Trophoblast cell (in vitro differentiated cells and primary cell): ENCODE data around the gene LIMK1. TPM values are rescaled to one million over a fixed set of nuclear protein-coding genes. Genes with fewer than 3 reads are reported as not detected.

Experiments used
- DNase-seq, 2 donors: peaks; one replicate each; pipeline ENCODE4 v3.0.0-alpha.2; 2016
- H2AFZ ChIP-seq: 2 replicates; pipeline ENCODE4 v1.6.1; 2013; ENCODE audit warnings: low read length, moderate library complexity, mild to moderate bottlenecking; ENCODE audit not compliant: insufficient read depth, poor library complexity
- H2AK5ac ChIP-seq: 2 replicates; pipeline ENCODE4 v1.6.1; 2013; ENCODE audit warnings: mild to moderate bottlenecking, low read length
- H2BK120ac ChIP-seq: 2 replicates; pipeline ENCODE4 v1.6.1; 2013; ENCODE audit warnings: low read length, mild to moderate bottlenecking, moderate library complexity; ENCODE audit not compliant: insufficient read depth, poor library complexity
- H2BK12ac ChIP-seq: 2 replicates; pipeline ENCODE4 v1.6.1; 2013; ENCODE audit warnings: mild to moderate bottlenecking, low read length, moderate library complexity
- H2BK5ac ChIP-seq: 2 replicates; pipeline ENCODE4 v1.6.1; 2013; ENCODE audit warnings: low read length, low read depth, moderate library complexity, mild to moderate bottlenecking; ENCODE audit not compliant: poor library complexity
- H3K14ac ChIP-seq: 2 replicates; pipeline ENCODE4 v1.6.1; 2013; ENCODE audit warnings: mild to moderate bottlenecking, low read length
- H3K18ac ChIP-seq: 2 replicates; pipeline ENCODE4 v1.6.1; 2013; ENCODE audit warnings: mild to moderate bottlenecking, low read length
- H3K23ac ChIP-seq: 2 replicates; pipeline ENCODE4 v1.6.1; 2013; ENCODE audit warnings: low read length
- H3K27ac ChIP-seq: 2 replicates; pipeline ENCODE4 v1.5.1; 2013; ENCODE audit warnings: low read depth, mild to moderate bottlenecking, inconsistent platforms, low read length, moderate library complexity
- H3K27me3 ChIP-seq: 2 replicates; pipeline ENCODE4 v1.6.1; 2013; ENCODE audit warnings: inconsistent platforms, mild to moderate bottlenecking, low read length, moderate library complexity; ENCODE audit not compliant: insufficient read depth
- H3K36me3 ChIP-seq, 2 experiments: 1 replicate in 1 of 2; 2 replicates in 1 of 2; pipeline ENCODE4 v1.6.1; 2013; ENCODE audit warnings: low read length in 2 of 2, mild to moderate bottlenecking in 2 of 2, moderate library complexity in 1 of 2; ENCODE audit not compliant: insufficient read depth in 2 of 2, control insufficient read depth in 1 of 2
- H3K4ac ChIP-seq: 2 replicates; pipeline ENCODE4 v1.6.1; 2013; ENCODE audit warnings: low read depth, mild to moderate bottlenecking, low read length, moderate library complexity
- H3K4me1 ChIP-seq, 2 experiments: 1 replicate in 1 of 2; 2 replicates in 1 of 2; pipeline ENCODE4 v1.6.1; 2013; ENCODE audit warnings: low read length in 2 of 2, mild to moderate bottlenecking in 2 of 2, moderate library complexity in 1 of 2; ENCODE audit not compliant: insufficient read depth in 2 of 2, control insufficient read depth in 1 of 2
- H3K4me2 ChIP-seq: 2 replicates; pipeline ENCODE4 v1.6.1; 2013; ENCODE audit warnings: inconsistent platforms, mild to moderate bottlenecking, low read length, moderate library complexity
- H3K4me3 ChIP-seq: 2 replicates; pipeline ENCODE4 v1.5.1; 2013; ENCODE audit warnings: mild to moderate bottlenecking, low read depth, low read length, inconsistent platforms
- H3K79me1 ChIP-seq: one replicate; pipeline ENCODE4 v1.6.1; 2013; ENCODE audit warnings: low read length
- H3K79me2 ChIP-seq: 2 replicates; pipeline ENCODE4 v1.6.1; 2013; ENCODE audit warnings: low read length, mild to moderate bottlenecking; ENCODE audit not compliant: control insufficient read depth, insufficient read depth, poor library complexity
- H3K9ac ChIP-seq: 2 replicates; pipeline ENCODE4 v1.6.1; 2013; ENCODE audit warnings: mild to moderate bottlenecking, low read length
- H3K9me3 ChIP-seq: 2 replicates; pipeline ENCODE4 v1.6.1; 2013; ENCODE audit warnings: low read depth, mild to moderate bottlenecking, control low read depth, inconsistent platforms, low read length; ENCODE audit not compliant: insufficient read depth
- H4K12ac ChIP-seq: 2 replicates; pipeline ENCODE4 v1.6.1; 2013; ENCODE audit warnings: low read depth, mild to moderate bottlenecking, low read length, moderate library complexity
- H4K8ac ChIP-seq: 2 replicates; pipeline ENCODE4 v1.6.1; 2013; ENCODE audit warnings: low read depth, mild to moderate bottlenecking, low read length, moderate library complexity
- H4K91ac ChIP-seq: one replicate; pipeline ENCODE4 v1.6.1; 2013; ENCODE audit warnings: low read depth, mild to moderate bottlenecking, low read length, moderate library complexity
- WGBS: extraction: QIAGEN DNeasy Blood & Tissue Kit; methylation state at CpG from one replicate; pipeline ENCODE4 v1.1.7; 2013; ENCODE audit warnings: missing lambda C conversion rate; ENCODE audit not compliant: insufficient read length, insufficient coverage; ENCODE audit errors: extremely low coverage; 5-methylcytosine and 5-hydroxymethylcytosine counted together
- polyA plus RNA-seq: library from polyadenylated mRNA; stranded (reverse); fragments of 200-250 nt; gene quantifications from 2 replicates; pipeline ENCODE4 v1.2.3, GENCODE V29; 2013

LIMK1 gene
- polyA plus RNA-seq, result 23.7 and 23.9 TPM in 2 replicates

DNA sequence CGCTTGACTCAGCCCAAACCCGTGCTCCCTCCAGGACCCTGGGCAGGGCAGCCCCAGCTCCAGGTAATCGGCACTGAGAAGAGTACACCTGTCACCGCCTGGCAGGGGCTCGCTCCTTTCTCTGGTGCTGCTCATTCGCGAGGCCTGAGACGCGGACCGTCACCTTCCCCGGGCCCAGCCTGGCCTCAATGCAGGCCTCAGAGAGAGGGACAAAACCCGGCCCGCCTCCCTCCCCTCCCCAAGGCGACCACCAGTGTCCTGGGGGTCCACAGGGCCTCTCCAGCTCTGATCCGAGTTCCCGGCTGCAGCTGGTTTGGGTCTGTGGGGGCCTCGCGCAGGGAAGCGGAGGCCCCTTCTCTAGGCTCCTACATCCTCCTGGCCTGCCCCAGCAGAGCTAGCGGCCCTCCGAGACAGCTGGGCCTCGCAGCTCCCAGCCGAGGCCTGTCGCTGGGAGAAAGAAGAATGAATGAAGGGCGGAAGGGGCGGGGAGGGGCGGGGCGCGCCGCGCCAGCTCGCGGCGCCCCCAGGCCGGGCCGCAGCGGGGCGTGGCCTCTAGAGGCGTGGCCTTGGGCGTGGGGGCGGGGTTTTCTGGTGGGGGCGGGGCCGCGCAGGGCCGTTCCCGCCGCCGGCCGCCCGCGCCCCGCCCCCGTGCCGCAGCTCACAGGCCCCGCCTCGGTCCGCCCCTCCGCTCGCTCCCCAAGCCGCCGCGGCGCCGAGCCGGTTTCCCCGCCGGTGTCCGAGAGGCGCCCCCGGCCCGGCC, at the start of gene LIMK1:
Gene LIMK1 (plus strand): TSS at position 688 of the 760 bp plus-strand sequence. CDS start 187 bp downstream, outside the sequence.
- Histone ChIP-seq H2BK12ac (peak within 1 kb of the TSS; percentile 9), H4K91ac (peak within 1 kb of the TSS; percentile 29), H3K14ac (peak within 1 kb of the TSS; percentile 23), H3K4me1 (peaks cover 11 to 12% of the 10 kb centered on the region in 2 experiments), H2BK5ac (peak within 1 kb of the TSS; percentile 11), H3K27ac (peak within 1 kb of the TSS; percentile 12), H3K27me3 (no peaks in the 10 kb centered on the region), H3K4me2 (peak within 1 kb of the TSS; percentile 95), H3K36me3 (peaks cover 10 to 14% of the 10 kb centered on the region in 2 experiments), H2AFZ (peak within 1 kb of the TSS; percentile 74), H2BK120ac (peak within 1 kb of the TSS; percentile 45), H3K4ac (peak within 1 kb of the TSS; percentile 30), H3K79me2 (peaks cover 2% of the 10 kb centered on the region), H3K4me3 (peak within 1 kb of the TSS; percentile 76), H4K12ac (peak within 1 kb of the TSS; percentile 62), H3K9me3 (peaks cover 7% of the 10 kb centered on the region), H3K23ac (peak within 1 kb of the TSS; percentile 5), H2AK5ac (peak within 1 kb of the TSS; percentile 9), H3K9ac (peak within 1 kb of the TSS; percentile 67), H3K18ac (peak within 1 kb of the TSS; percentile 73), H3K79me1 (peaks cover 8% of the 10 kb centered on the region), H4K8ac (peak within 1 kb of the TSS; percentile 81)
- peak; percentile 52 to 87 for DNase-seq
- WGBS, result no CpG with 5 or more reads among the region's 71 CpGs

DNA sequence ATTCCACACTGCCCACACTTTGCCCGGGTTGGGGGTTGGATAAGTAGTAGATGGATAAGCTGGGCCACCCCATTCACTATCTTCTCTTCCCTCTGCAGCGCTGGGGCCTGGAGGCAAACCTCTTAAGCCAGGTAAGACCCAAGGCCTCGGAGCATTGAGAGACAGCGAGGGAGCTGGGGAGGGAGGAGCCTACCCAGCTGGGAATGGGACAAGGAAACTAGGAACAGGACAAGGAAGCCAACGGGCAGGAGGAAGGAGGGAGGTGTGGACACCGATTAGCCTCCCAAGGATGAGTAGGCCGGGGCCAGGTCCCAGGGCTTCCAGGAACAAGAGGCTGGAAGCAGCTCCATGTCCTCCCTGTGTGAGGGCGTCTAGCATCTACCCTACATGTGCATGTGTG, 46.0 kb upstream of the LIMK1 start:
- Histone ChIP-seq H3K4me3 (no peak overlapping the region), H3K9me3 (no peaks in the 10 kb centered on the region), H3K9ac (no peak overlapping the region), H2BK5ac (no peak overlapping the region), H3K79me1 (peaks cover 7% of the 10 kb centered on the region), H3K36me3 (no peaks in the 10 kb centered on the region), H3K18ac (no peak overlapping the region), H3K23ac (no peak overlapping the region), H2AFZ (no peak overlapping the region), H2BK12ac (no peak overlapping the region), H3K4ac (no peak overlapping the region), H3K4me1 (peaks cover 12 to 17% of the 10 kb centered on the region in 2 experiments), H4K8ac (no peak overlapping the region), H4K91ac (no peak overlapping the region), H3K27me3 (no peaks in the 10 kb centered on the region), H3K79me2 (no peaks in the 10 kb centered on the region), H3K14ac (no peak overlapping the region), H3K4me2 (no peak overlapping the region), H2BK120ac (no peak overlapping the region), H2AK5ac (no peak overlapping the region), H4K12ac (no peak overlapping the region), H3K27ac (no peak overlapping the region)
- WGBS, result no CpG with 5 or more reads among the region's 8 CpGs
- DNase-seq, result no peak

DNA sequence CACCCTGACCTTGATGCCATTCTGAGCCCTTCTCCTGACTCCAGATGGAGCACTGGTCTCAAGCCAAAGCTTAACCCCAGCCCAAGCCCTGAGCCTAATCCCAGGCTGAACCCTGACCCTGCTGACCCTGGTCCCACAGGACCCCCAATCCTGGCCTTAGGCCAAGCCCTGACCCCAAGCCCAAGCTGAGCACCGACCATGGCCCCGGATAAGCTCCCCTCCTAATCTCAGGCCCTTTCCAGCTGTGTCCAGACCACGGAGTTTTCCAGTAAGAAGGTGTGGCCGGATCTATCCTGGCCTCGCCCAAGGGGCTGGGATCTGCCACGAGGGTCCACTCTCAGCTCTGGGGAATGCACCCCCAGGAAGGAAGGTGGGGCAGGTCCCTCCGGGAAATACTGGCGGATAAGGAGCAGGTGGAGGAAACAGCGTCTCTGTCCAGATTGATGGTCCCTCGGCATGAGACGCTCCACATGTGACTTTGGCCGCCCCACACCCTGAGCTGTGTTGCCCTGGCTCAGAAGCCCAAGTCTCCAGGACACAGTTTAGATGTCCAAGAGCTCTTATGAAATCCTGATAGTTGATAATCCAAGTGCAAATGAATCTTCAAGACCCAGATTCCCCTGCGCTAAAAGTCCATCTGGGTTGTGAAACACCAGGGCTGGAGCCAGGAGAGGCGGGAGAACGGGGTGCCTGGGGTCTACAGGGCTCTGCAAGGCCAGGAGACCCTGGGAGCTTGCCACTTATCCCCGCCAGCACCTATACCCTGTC, 45.2 kb upstream of the LIMK1 start:
- no peak overlapping the region for H3K4me2 ChIP-seq
- no CpG with 5 or more reads among the region's 16 CpGs for WGBS
- H4K12ac ChIP-seq, result no peak overlapping the region

DNA sequence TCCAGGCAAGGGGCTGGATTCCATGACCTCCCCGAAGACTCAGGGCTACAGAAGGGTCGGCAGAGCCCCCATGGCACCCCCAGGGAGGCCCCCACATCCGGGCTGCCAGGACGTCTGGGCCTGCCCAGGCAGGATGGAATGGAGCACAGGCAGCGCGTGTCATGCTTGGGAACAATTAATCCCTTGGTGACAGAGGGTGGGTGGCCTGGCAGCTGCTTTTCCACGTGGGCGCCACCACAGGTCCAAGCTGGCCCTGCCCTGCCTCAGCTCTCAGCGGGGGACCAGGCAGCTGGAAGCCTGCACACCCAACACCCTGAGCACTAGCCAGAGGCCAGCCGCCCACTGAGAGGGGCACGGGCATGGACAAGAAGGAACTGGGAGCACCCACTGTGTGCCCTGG, 44.3 kb upstream of the LIMK1 start:
- Histone ChIP-seq H3K36me3 (no peaks in the 10 kb centered on the region), H3K79me1 (no peaks in the 10 kb centered on the region), H2AFZ (no peak overlapping the region), H3K9me3 (no peaks in the 10 kb centered on the region), H3K23ac (no peak overlapping the region), H3K4me1 (peaks cover 0 to 8% of the 10 kb centered on the region in 2 experiments), H4K91ac (no peak overlapping the region), H3K14ac (no peak overlapping the region), H3K4me2 (no peak overlapping the region), H4K8ac (no peak overlapping the region), H3K27ac (no peak overlapping the region), H2BK120ac (no peak overlapping the region), H3K4me3 (no peak overlapping the region), H3K4ac (no peak overlapping the region), H4K12ac (no peak overlapping the region), H2BK12ac (no peak overlapping the region), H3K27me3 (no peaks in the 10 kb centered on the region), H2BK5ac (no peak overlapping the region), H2AK5ac (no peak overlapping the region), H3K18ac (no peak overlapping the region), H3K9ac (no peak overlapping the region), H3K79me2 (no peaks in the 10 kb centered on the region)
- no peak for DNase-seq
- WGBS, result no CpG with 5 or more reads among the region's 11 CpGs

More for the DNA sequence above, 45.2 kb upstream of the LIMK1 start:
- peaks cover 5% of the 10 kb centered on the region for H3K79me1 ChIP-seq
- no peaks in the 10 kb centered on the region for H3K79me2 ChIP-seq
- no peak overlapping the region for H3K9ac ChIP-seq
- no peak overlapping the region for H4K91ac ChIP-seq
- H3K4me1 ChIP-seq, result peaks cover 6 to 15% of the 10 kb centered on the region in 2 experiments
- H4K8ac ChIP-seq, result no peak overlapping the region
- H2BK120ac ChIP-seq, result no peak overlapping the region
- no peak overlapping the region for H3K23ac ChIP-seq
- no peak overlapping the region for H3K14ac ChIP-seq
- H2BK12ac ChIP-seq, result no peak overlapping the region
- no peak overlapping the region for H3K18ac ChIP-seq
- no peaks in the 10 kb centered on the region for H3K36me3 ChIP-seq
- H3K9me3 ChIP-seq, result no peaks in the 10 kb centered on the region
- no peak for DNase-seq
- no peak overlapping the region for H3K4me3 ChIP-seq
- no peak overlapping the region for H2AFZ ChIP-seq
- no peak overlapping the region for H3K27ac ChIP-seq
- H2AK5ac ChIP-seq, result no peak overlapping the region
- H3K4ac ChIP-seq, result no peak overlapping the region
- H2BK5ac ChIP-seq, result no peak overlapping the region
- H3K27me3 ChIP-seq, result no peaks in the 10 kb centered on the region
